IPS-15b (cell line): Measurements from ENCODE around the gene SLC35F3.
"Not testable (repeated sequence)": the region's sequence is repeated elsewhere in the genome, so short reads cannot be mapped to it uniquely, and the experiment has no call there.

ENCODE experiments used
- H3K27me3 ChIP-seq: one replicate; pipeline ENCODE4 v1.6.1; 2013; ENCODE audit warnings: low read length; ENCODE audit not compliant: control insufficient read depth, insufficient read depth
- H3K36me3 ChIP-seq: one replicate; pipeline ENCODE4 v1.6.1; 2013; ENCODE audit warnings: low read length; ENCODE audit not compliant: control insufficient read depth, insufficient read depth
- H3K4me1 ChIP-seq: one replicate; pipeline ENCODE4 v1.6.1; 2013; ENCODE audit warnings: mild to moderate bottlenecking, low read length; ENCODE audit not compliant: control insufficient read depth, insufficient read depth
- H3K4me3 ChIP-seq: one replicate; pipeline ENCODE4 v1.5.1; 2013; ENCODE audit warnings: low read depth, low read length
- H3K9ac ChIP-seq: one replicate; pipeline ENCODE4 v1.6.1; 2013; ENCODE audit warnings: low read depth, mild to moderate bottlenecking, low read length
- H3K9me3 ChIP-seq: one replicate; pipeline ENCODE4 v1.6.1; 2013; ENCODE audit warnings: mild to moderate bottlenecking, low read length; ENCODE audit not compliant: control insufficient read depth, insufficient read depth

The SLC35F3 gene

GRCh38 chr1:234134878-234135277 is 230.4 kb downstream of the SLC35F3 start:
- Histone ChIP-seq H3K27me3 (no peaks in the 10 kb centered on the region), H3K36me3 (no peaks in the 10 kb centered on the region), H3K4me1 (no peaks in the 10 kb centered on the region), H3K9ac (no peak overlapping the region), H3K9me3 (no peaks in the 10 kb centered on the region), H3K4me3 (no peak overlapping the region)

GRCh38 chr1:234135501-234135900 is 231.0 kb downstream of the SLC35F3 start:
- no peaks in the 10 kb centered on the region for H3K9me3 ChIP-seq
- no peaks in the 10 kb centered on the region for H3K36me3 ChIP-seq
- H3K4me3 ChIP-seq, result no peak overlapping the region
- no peaks in the 10 kb centered on the region for H3K4me1 ChIP-seq
- no peak overlapping the region for H3K9ac ChIP-seq
- no peaks in the 10 kb centered on the region for H3K27me3 ChIP-seq

GRCh38 chr1:234136073-234136472 is 231.6 kb downstream of the SLC35F3 start:
- no peaks in the 10 kb centered on the region for H3K36me3 ChIP-seq
- no peaks in the 10 kb centered on the region for H3K9me3 ChIP-seq
- no peak overlapping the region for H3K9ac ChIP-seq
- H3K4me1 ChIP-seq, result no peaks in the 10 kb centered on the region
- H3K4me3 ChIP-seq, result no peak overlapping the region
- no peaks in the 10 kb centered on the region for H3K27me3 ChIP-seq

- Histone ChIP-seq H3K36me3 (no peaks in the 10 kb centered on the region), H3K4me1 (no peaks in the 10 kb centered on the region), H3K27me3 (no peaks in the 10 kb centered on the region), H3K9ac (no peak overlapping the region), H3K9me3 (no peaks in the 10 kb centered on the region), H3K4me3 (no peak overlapping the region)
Observed at GRCh38 chr1:234139966-234140365, 235.5 kb downstream of the SLC35F3 start.

GRCh38 chr1:234140388-234140787 is 235.9 kb downstream of the SLC35F3 start:
- Histone ChIP-seq H3K4me3 (no peak overlapping the region), H3K4me1 (no peaks in the 10 kb centered on the region), H3K9ac (no peak overlapping the region), H3K9me3 (no peaks in the 10 kb centered on the region), H3K27me3 (no peaks in the 10 kb centered on the region), H3K36me3 (no peaks in the 10 kb centered on the region)

- Histone ChIP-seq H3K36me3 (no peaks in the 10 kb centered on the region), H3K27me3 (no peaks in the 10 kb centered on the region), H3K9ac (no peak overlapping the region), H3K4me3 (no peak overlapping the region), H3K9me3 (no peaks in the 10 kb centered on the region), H3K4me1 (no peaks in the 10 kb centered on the region)
Observed at GRCh38 chr1:234141006-234141405, 236.5 kb downstream of the SLC35F3 start.

GRCh38 chr1:234143681-234144080 is 239.2 kb downstream of the SLC35F3 start:
- Histone ChIP-seq H3K9me3 (no peaks in the 10 kb centered on the region), H3K4me1 (no peaks in the 10 kb centered on the region), H3K9ac (no peak overlapping the region), H3K4me3 (no peak overlapping the region), H3K27me3 (no peaks in the 10 kb centered on the region), H3K36me3 (no peaks in the 10 kb centered on the region)

GRCh38 chr1:234144901-234145300 is 240.4 kb downstream of the SLC35F3 start:
- no peaks in the 10 kb centered on the region for H3K27me3 ChIP-seq

GRCh38 chr1:234148350-234148749 is 243.9 kb downstream of the SLC35F3 start:
- Histone ChIP-seq H3K9me3 (no peaks in the 10 kb centered on the region), H3K9ac (no peak overlapping the region), H3K36me3 (no peaks in the 10 kb centered on the region), H3K27me3 (no peaks in the 10 kb centered on the region), H3K4me3 (no peak overlapping the region), H3K4me1 (no peaks in the 10 kb centered on the region)

More at GRCh38 chr1:234144901-234145300, 240.4 kb downstream of the SLC35F3 start:
- no peaks in the 10 kb centered on the region for H3K36me3 ChIP-seq
- H3K9me3 ChIP-seq, result no peaks in the 10 kb centered on the region
- H3K9ac ChIP-seq, result no peak overlapping the region
- no peaks in the 10 kb centered on the region for H3K4me1 ChIP-seq
- H3K4me3 ChIP-seq, result no peak overlapping the region

GRCh38 chr1:234148816-234149215 is 244.3 kb downstream of the SLC35F3 start:
- no peaks in the 10 kb centered on the region for H3K27me3 ChIP-seq
- no peak overlapping the region for H3K9ac ChIP-seq
- H3K4me1 ChIP-seq, result no peaks in the 10 kb centered on the region
- no peak overlapping the region for H3K4me3 ChIP-seq
- H3K9me3 ChIP-seq, result no peaks in the 10 kb centered on the region
- no peaks in the 10 kb centered on the region for H3K36me3 ChIP-seq

- Histone ChIP-seq H3K4me1 (no peaks in the 10 kb centered on the region), H3K9ac (no peak overlapping the region), H3K27me3 (no peaks in the 10 kb centered on the region), H3K9me3 (no peaks in the 10 kb centered on the region), H3K4me3 (no peak overlapping the region), H3K36me3 (no peaks in the 10 kb centered on the region)
Observed at GRCh38 chr1:234149217-234149616, 244.7 kb downstream of the SLC35F3 start.

- Histone ChIP-seq H3K9ac (no peak overlapping the region), H3K4me1 (no peaks in the 10 kb centered on the region), H3K27me3 (no peaks in the 10 kb centered on the region), H3K9me3 (no peaks in the 10 kb centered on the region), H3K36me3 (no peaks in the 10 kb centered on the region), H3K4me3 (no peak overlapping the region)
Observed at GRCh38 chr1:234150892-234151291, 246.4 kb downstream of the SLC35F3 start.

- H3K4me1 ChIP-seq, H3K27me3 ChIP-seq, H3K9me3 ChIP-seq, H3K9ac ChIP-seq, H3K36me3 ChIP-seq, H3K4me3 ChIP-seq: not testable (repeated sequence)
Observed at GRCh38 chr1:234152344-234152743, 247.9 kb downstream of the SLC35F3 start.
